HCT116 (cell line): ENCODE results near the gene NCBP2. TPM values are rescaled to one million over a fixed set of nuclear protein-coding genes. Genes with fewer than 3 reads are reported as not detected.

Source experiments
- ATAC-seq: fragments of 200-7000 bp; cut with Tn5 transposase; 2 replicates; pipeline ENCODE4 v1.9.1; 2020; ENCODE audit warnings: mild to moderate bottlenecking, moderate library complexity
- BruUV-seq: library from RNA; stranded (reverse); fragments of 400-500 nt; replicated peaks from 2 replicates; lab custom pipeline; 2021; lab: Mats Ljungman, UMichigan
- CTCF ChIA-PET: fragments of 300-600 bp; sonication (Branson Sonifier 250); formaldehyde crosslinking; loops from one replicate; lab custom pipeline; 2021; ENCODE audit warnings: antibody characterized with exemption; lab: Charles Lee
- POLR2A ChIA-PET: fragments of 300-600, 350-600 bp; sonication (Branson Sonifier 250); formaldehyde crosslinking; loops from one replicate; lab custom pipeline; 2021; ENCODE audit warnings: antibody characterized with exemption; lab: Charles Lee
- RAD21 ChIA-PET, 2 experiments: fragments of 300-600 bp; sonication (Branson Sonifier 250); formaldehyde crosslinking; loops; one replicate each; lab custom pipeline; 2023; ENCODE audit warnings: low total read pairs in 2 of 2; ENCODE audit not compliant: uncharacterized antibody in 2 of 2, unreplicated experiment in 2 of 2, low non-redundant PET in 1 of 2; lab: Charles Lee
- DNase-seq: peaks from one replicate; pipeline ENCODE4 v3.0.0-alpha.2; 2010; ENCODE audit warnings: low read depth, low spot score
- H2AFZ ChIP-seq: fragments of 200-600 bp; shearing (Covaris generic), sonication (generic); 2 replicates; pipeline ENCODE4 v1.6.1; 2017; ENCODE audit warnings: low read depth, mixed run types, mixed read lengths, antibody characterized with exemption, low read length; ENCODE audit not compliant: poor library complexity, severe bottlenecking
- H3K27ac ChIP-seq: 2 replicates; pipeline ENCODE4 v1.5.1; 2012; ENCODE audit warnings: low read depth, low read length
- H3K27me3 ChIP-seq: fragments of 200-600 bp; sonication (generic); 2 replicates; pipeline ENCODE4 v1.6.1; 2016; ENCODE audit warnings: mixed run types, low read length, mixed read lengths; ENCODE audit not compliant: insufficient read depth
- H3K36me3 ChIP-seq, 2 experiments: fragments of 200-500 bp in 1 of 2; fragments of 200-600 bp in 1 of 2; sonication (Bioruptor generic) in 1 of 2; sonication (generic) in 1 of 2; 2 replicates each; pipeline versions ENCODE4 v1.5.1 to v1.6.1; 2014 to 2016; ENCODE audit warnings: low read length in 2 of 2, inconsistent platforms in 1 of 2, mixed read lengths in 1 of 2, mixed run types in 1 of 2; ENCODE audit not compliant: insufficient read depth in 2 of 2, control insufficient read depth in 1 of 2
- H3K4me1 ChIP-seq, 2 experiments: fragments of 200-600 bp in 1 of 2; sonication (generic) in 1 of 2; 2 replicates each; pipeline versions ENCODE4 v1.5.1 to v1.6.1; 2012 to 2017; ENCODE audit warnings: low read length in 2 of 2, inconsistent platforms in 1 of 2, mild to moderate bottlenecking in 1 of 2, mixed read lengths in 1 of 2, mixed run types in 1 of 2, moderate library complexity in 1 of 2; ENCODE audit not compliant: insufficient read depth in 2 of 2, control insufficient read depth in 1 of 2
- H3K4me2 ChIP-seq: fragments of 200-600 bp; sonication (generic); 2 replicates; pipeline ENCODE4 v1.6.1; 2017; ENCODE audit warnings: mixed run types, low read length, mixed read lengths
- H3K4me3 ChIP-seq, 2 experiments: fragments of 200-600 bp in 1 of 2; sonication (generic) in 1 of 2; replicated peaks in 1 of 2; 2 replicates each; pipeline ENCODE4 v1.5.1; 2011 to 2016; ENCODE audit warnings: low read length in 2 of 2, control low read depth in 1 of 2, low read depth in 1 of 2, mild to moderate bottlenecking in 1 of 2, mixed read lengths in 1 of 2, mixed run types in 1 of 2
- H3K79me2 ChIP-seq: fragments of 200-600 bp; sonication (generic); 2 replicates; pipeline ENCODE4 v1.6.1; 2017; ENCODE audit warnings: mild to moderate bottlenecking, mixed run types, low read length, moderate library complexity, mixed read lengths; ENCODE audit not compliant: insufficient read depth
- H3K9ac ChIP-seq: fragments of 200-600 bp; sonication (generic); 2 replicates; pipeline ENCODE4 v1.6.1; 2016; ENCODE audit warnings: low read length, mixed read lengths
- H3K9me2 ChIP-seq: fragments of 200-600 bp; sonication (generic), shearing (Covaris generic); 2 replicates; pipeline ENCODE4 v1.6.1; 2017; ENCODE audit warnings: mixed run types, mild to moderate bottlenecking, moderate library complexity; ENCODE audit not compliant: insufficient read depth
- H3K9me3 ChIP-seq, 2 experiments: fragments of 200-500 bp in 1 of 2; fragments of 200-600 bp in 1 of 2; sonication (Bioruptor generic) in 1 of 2; sonication (generic) in 1 of 2; 2 replicates each; pipeline ENCODE4 v1.6.1; 2014 to 2017; ENCODE audit warnings: low read length in 2 of 2, mixed read lengths in 2 of 2, inconsistent platforms in 1 of 2, low read depth in 1 of 2, mild to moderate bottlenecking in 1 of 2, mixed run types in 1 of 2, moderate library complexity in 1 of 2; ENCODE audit not compliant: control insufficient read depth in 1 of 2, insufficient read depth in 1 of 2
- H4K20me1 ChIP-seq: fragments of 200-600 bp; sonication (generic), shearing (Covaris generic); 2 replicates; pipeline ENCODE4 v1.6.1; 2017; ENCODE audit warnings: mixed run types, mild to moderate bottlenecking, moderate library complexity; ENCODE audit not compliant: insufficient read depth
- CBX3 ChIP-seq: IDR thresholded peaks from 2 replicates; pipeline ENCODE4 v1.6.1; 2012; ENCODE audit warnings: low read depth
- CEBPB ChIP-seq: IDR thresholded peaks from 2 replicates; pipeline ENCODE4 v1.6.1; 2012; ENCODE audit warnings: low read depth
- EGR1 ChIP-seq: IDR thresholded peaks from 2 replicates; pipeline ENCODE4 v1.6.1; 2012; ENCODE audit warnings: low read depth
- EZH2 ChIP-seq: fragments of 200-600 bp; sonication (generic); IDR thresholded peaks from 2 replicates; pipeline ENCODE4 v1.6.1; 2017; ENCODE audit warnings: antibody characterized with exemption, mixed run types
- EZH2phosphoT487 ChIP-seq: fragments of 200-600 bp; IDR thresholded peaks from 2 replicates; pipeline ENCODE4 v1.6.1; 2018; ENCODE audit warnings: antibody characterized with exemption, borderline replicate concordance
- FOSL1 ChIP-seq: IDR thresholded peaks from 2 replicates; pipeline ENCODE4 v1.6.1; 2012; ENCODE audit warnings: low read depth
- JUND ChIP-seq: IDR thresholded peaks from 2 replicates; pipeline ENCODE4 v1.6.1; 2012
- POLR2A ChIP-seq: IDR thresholded peaks from 2 replicates; pipeline ENCODE4 v1.7.0; 2011; ENCODE audit warnings: borderline replicate concordance; ENCODE audit not compliant: insufficient read depth, insufficient read length; ENCODE audit errors: extremely low read depth
- POLR2AphosphoS5 ChIP-seq: IDR thresholded peaks from 2 replicates; pipeline ENCODE4 v1.6.1; 2011; ENCODE audit warnings: mild to moderate bottlenecking, low read depth, low read length, moderate library complexity
- RAD21 ChIP-seq: IDR thresholded peaks from 2 replicates; pipeline ENCODE4 v1.6.1; 2012; ENCODE audit warnings: low read depth, mild to moderate bottlenecking
- SIN3A ChIP-seq: IDR thresholded peaks from 2 replicates; pipeline ENCODE4 v1.6.1; 2012; ENCODE audit warnings: low read depth
- SP1 ChIP-seq: IDR thresholded peaks from 2 replicates; pipeline ENCODE4 v1.6.1; 2012; ENCODE audit warnings: low read depth
- SRF ChIP-seq: IDR thresholded peaks from 2 replicates; pipeline ENCODE4 v1.6.1; 2012; ENCODE audit warnings: low read depth
- TCF7L2 ChIP-seq: IDR thresholded peaks from 2 replicates; pipeline ENCODE4 v1.7.0; 2011; ENCODE audit warnings: borderline replicate concordance, inconsistent platforms; ENCODE audit not compliant: insufficient read depth, insufficient read length; ENCODE audit errors: extremely low read depth
- YY1 ChIP-seq: IDR thresholded peaks from 2 replicates; pipeline ENCODE4 v1.6.1; 2011; ENCODE audit warnings: low read length, low read depth, moderate library complexity, mild to moderate bottlenecking; ENCODE audit not compliant: insufficient replicate concordance; ENCODE audit errors: extremely low read depth
- ZFX ChIP-seq: fragments of 450-650 bp; IDR thresholded peaks from 2 replicates; pipeline ENCODE4 v1.6.1; 2017
- intact Hi-C: fragments of 100-400 bp; cut with micrococcal nuclease; formaldehyde crosslinking; loops from 2 replicates; pipeline ENCODE4 v1.10.0; 2022
- total RNA-seq: library from RNA; stranded (reverse); gene quantifications from one replicate; pipeline ENCODE4 v1.2.1, GENCODE V29; 2021; ENCODE audit not compliant: unreplicated experiment
- TF ChIP-seq, protein P1 (sequence below): IDR thresholded peaks from 2 replicates; pipeline ENCODE4 v1.6.1; 2011; ENCODE audit warnings: mild to moderate bottlenecking, low read length, moderate library complexity; ENCODE audit not compliant: insufficient replicate concordance; ENCODE audit errors: extremely low read depth
- TF ChIP-seq, protein P2 (sequence below), 3 experiments: fragments of 200-600 bp in 1 of 3; sonication (generic) in 1 of 3; IDR thresholded peaks in 2 of 3; conservative IDR thresholded peaks in 1 of 3; 2 replicates each; pipeline ENCODE4 v1.5.1; 2012 to 2017; ENCODE audit warnings: low read depth in 2 of 3, low read length in 2 of 3, antibody characterized with exemption in 1 of 3, borderline replicate concordance in 1 of 3, control low read depth in 1 of 3, mild to moderate bottlenecking in 1 of 3, mixed read lengths in 1 of 3, mixed run types in 1 of 3, moderate library complexity in 1 of 3; ENCODE audit not compliant: insufficient read depth in 1 of 3
- TF ChIP-seq, protein P3 (sequence below): IDR thresholded peaks from 2 replicates; pipeline ENCODE4 v1.6.1; 2012
- TF ChIP-seq, protein P4 (sequence below): IDR thresholded peaks from 2 replicates; pipeline ENCODE4 v1.6.1; 2012; ENCODE audit warnings: low read depth

NCBP2 gene
- total RNA-seq, 1 experiment from 2014 or later = 82.4 TPM

DNA sequence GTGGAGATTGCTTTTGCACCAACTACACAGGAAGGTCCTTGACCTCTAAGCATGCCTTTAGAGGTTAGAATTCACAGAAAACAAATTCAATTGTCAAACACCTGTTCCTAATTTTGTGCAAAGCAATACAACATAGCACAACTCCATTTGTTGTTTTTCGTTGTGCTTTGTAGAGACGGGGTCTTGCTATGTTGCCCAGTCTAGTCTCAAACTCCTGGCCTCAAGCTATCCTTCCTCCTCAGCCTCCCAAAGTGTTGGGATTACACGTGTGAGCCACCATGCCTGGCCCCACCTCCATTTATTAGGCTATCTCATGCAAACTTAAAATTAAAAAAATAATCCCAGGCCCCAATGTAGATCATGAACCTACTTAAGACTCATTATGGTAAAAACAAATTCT lies 6.0 kb downstream of the NCBP2 start:
- Histone ChIP-seq H3K4me1 (peaks cover 0 to 8% of the 10 kb centered on the region in 2 experiments; a peak in 1 of 4 replicates), H3K4me2 (no peak overlapping the region), H3K36me3 (peaks cover 60 to 63% of the 10 kb centered on the region in 2 experiments), H3K4me3 (no peak overlapping the region), H3K27ac (no peak overlapping the region), H4K20me1 (peaks cover 6% of the 10 kb centered on the region; the same call in 1 of the 2 replicates), H3K9ac (no peak overlapping the region), H2AFZ (no peak overlapping the region), H3K27me3 (no peaks in the 10 kb centered on the region), H3K79me2 (peaks cover 52% of the 10 kb centered on the region), H3K9me3 (no peaks in the 10 kb centered on the region), H3K9me2 (no peaks in the 10 kb centered on the region)
- DNase-seq = no peak
- ChIA-PET POLR2A (no interaction called here), RAD21 (no interaction called here), CTCF (no interaction called here)
- ATAC-seq = no peak
- TF ChIP-seq SRF (no peak), EZH2 (no peak), EGR1 (no peak), RAD21 (no peak), TCF7L2 (no peak), EZH2phosphoT487 (no peak), JUND (no peak), CBX3 (no peak), ZFX (no peak), POLR2A (no peak), YY1 (no peak), SIN3A (no peak), CEBPB (no peak), FOSL1 (no peak), POLR2AphosphoS5 (no peak), SP1 (no peak)
- TF ChIP-seq, protein P1, sequence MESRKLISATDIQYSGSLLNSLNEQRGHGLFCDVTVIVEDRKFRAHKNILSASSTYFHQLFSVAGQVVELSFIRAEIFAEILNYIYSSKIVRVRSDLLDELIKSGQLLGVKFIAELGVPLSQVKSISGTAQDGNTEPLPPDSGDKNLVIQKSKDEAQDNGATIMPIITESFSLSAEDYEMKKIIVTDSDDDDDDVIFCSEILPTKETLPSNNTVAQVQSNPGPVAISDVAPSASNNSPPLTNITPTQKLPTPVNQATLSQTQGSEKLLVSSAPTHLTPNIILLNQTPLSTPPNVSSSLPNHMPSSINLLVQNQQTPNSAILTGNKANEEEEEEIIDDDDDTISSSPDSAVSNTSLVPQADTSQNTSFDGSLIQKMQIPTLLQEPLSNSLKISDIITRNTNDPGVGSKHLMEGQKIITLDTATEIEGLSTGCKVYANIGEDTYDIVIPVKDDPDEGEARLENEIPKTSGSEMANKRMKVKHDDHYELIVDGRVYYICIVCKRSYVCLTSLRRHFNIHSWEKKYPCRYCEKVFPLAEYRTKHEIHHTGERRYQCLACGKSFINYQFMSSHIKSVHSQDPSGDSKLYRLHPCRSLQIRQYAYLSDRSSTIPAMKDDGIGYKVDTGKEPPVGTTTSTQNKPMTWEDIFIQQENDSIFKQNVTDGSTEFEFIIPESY = no peak
- TF ChIP-seq, protein P2, sequence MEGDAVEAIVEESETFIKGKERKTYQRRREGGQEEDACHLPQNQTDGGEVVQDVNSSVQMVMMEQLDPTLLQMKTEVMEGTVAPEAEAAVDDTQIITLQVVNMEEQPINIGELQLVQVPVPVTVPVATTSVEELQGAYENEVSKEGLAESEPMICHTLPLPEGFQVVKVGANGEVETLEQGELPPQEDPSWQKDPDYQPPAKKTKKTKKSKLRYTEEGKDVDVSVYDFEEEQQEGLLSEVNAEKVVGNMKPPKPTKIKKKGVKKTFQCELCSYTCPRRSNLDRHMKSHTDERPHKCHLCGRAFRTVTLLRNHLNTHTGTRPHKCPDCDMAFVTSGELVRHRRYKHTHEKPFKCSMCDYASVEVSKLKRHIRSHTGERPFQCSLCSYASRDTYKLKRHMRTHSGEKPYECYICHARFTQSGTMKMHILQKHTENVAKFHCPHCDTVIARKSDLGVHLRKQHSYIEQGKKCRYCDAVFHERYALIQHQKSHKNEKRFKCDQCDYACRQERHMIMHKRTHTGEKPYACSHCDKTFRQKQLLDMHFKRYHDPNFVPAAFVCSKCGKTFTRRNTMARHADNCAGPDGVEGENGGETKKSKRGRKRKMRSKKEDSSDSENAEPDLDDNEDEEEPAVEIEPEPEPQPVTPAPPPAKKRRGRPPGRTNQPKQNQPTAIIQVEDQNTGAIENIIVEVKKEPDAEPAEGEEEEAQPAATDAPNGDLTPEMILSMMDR (IDR thresholded peaks at IDR 0.05 in 2 of 3, conservative IDR thresholded peaks at IDR 0.05 in 1 of 3; ENCODE audit: borderline replicate concordance in 1 of 3, insufficient read depth in 1 of 3, low read depth in 2 of 3, low read length in 2 of 3) = no peak
- TF ChIP-seq, protein P3, sequence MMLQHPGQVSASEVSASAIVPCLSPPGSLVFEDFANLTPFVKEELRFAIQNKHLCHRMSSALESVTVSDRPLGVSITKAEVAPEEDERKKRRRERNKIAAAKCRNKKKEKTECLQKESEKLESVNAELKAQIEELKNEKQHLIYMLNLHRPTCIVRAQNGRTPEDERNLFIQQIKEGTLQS = no peak
- TF ChIP-seq, protein P4, sequence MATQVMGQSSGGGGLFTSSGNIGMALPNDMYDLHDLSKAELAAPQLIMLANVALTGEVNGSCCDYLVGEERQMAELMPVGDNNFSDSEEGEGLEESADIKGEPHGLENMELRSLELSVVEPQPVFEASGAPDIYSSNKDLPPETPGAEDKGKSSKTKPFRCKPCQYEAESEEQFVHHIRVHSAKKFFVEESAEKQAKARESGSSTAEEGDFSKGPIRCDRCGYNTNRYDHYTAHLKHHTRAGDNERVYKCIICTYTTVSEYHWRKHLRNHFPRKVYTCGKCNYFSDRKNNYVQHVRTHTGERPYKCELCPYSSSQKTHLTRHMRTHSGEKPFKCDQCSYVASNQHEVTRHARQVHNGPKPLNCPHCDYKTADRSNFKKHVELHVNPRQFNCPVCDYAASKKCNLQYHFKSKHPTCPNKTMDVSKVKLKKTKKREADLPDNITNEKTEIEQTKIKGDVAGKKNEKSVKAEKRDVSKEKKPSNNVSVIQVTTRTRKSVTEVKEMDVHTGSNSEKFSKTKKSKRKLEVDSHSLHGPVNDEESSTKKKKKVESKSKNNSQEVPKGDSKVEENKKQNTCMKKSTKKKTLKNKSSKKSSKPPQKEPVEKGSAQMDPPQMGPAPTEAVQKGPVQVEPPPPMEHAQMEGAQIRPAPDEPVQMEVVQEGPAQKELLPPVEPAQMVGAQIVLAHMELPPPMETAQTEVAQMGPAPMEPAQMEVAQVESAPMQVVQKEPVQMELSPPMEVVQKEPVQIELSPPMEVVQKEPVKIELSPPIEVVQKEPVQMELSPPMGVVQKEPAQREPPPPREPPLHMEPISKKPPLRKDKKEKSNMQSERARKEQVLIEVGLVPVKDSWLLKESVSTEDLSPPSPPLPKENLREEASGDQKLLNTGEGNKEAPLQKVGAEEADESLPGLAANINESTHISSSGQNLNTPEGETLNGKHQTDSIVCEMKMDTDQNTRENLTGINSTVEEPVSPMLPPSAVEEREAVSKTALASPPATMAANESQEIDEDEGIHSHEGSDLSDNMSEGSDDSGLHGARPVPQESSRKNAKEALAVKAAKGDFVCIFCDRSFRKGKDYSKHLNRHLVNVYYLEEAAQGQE = no peak
- BruUV-seq = TSS peak; percentile 30
- intact Hi-C loops = no loop called here
